Stimulated activated CD8-positive, alpha-beta memory T cell treated with anti-CD3 and anti-CD28 coated beads, Interleukin-12 subunit alpha, Interleukin-12 subunit beta, amount 100 ng/mL, for 24 hours (primary cell): ENCODE data around the gene PALM.
"Not testable (repeated sequence)": the region's sequence is repeated elsewhere in the genome, so short reads cannot be mapped to it uniquely, and the experiment has no call there.

Experiments used
- DNase-seq: peaks from one replicate; pipeline ENCODE4 v3.0.0-alpha.2; 2020; ENCODE audit errors: extremely low read depth

The PALM gene

DNA sequence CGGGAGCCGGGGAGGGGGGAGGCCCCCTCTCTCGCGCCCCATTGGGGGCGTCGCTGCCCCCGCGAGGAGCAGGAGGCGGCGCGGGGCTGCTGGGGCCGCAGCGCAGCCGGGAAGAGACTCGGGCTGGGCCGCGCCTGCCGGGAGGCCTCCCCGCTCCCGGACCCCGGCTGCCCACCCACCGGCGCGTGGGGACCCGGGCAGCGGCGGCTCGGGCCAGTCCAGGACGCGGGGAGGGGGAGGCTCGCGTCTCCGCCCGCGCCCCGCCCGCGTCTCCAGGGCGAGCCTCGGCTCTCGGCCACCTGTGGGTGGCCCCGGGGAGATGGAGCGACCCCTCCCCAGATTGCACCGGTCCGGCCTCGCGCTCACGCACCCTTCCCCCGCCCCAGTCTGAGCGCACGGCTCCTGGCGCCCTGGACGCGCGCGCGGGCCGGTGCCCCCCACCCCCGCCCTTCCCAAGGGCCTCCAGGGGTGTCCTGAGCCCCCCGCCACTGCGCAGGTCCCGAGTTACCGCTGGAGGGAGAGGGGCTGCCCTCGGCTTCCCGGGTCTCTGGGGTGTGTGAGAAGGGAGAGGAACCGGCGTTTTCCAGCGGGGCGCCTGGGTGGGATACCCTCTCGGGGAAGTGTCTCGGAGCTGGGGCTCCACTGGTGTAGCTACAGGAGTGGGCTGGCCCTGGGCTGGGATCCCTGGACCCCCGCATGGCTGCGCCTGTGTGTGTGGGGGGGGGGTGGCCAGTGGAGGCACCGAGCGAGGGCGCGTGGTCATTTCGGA lies 645 bp downstream of the PALM start:
- DNase-seq = no peak

DNA sequence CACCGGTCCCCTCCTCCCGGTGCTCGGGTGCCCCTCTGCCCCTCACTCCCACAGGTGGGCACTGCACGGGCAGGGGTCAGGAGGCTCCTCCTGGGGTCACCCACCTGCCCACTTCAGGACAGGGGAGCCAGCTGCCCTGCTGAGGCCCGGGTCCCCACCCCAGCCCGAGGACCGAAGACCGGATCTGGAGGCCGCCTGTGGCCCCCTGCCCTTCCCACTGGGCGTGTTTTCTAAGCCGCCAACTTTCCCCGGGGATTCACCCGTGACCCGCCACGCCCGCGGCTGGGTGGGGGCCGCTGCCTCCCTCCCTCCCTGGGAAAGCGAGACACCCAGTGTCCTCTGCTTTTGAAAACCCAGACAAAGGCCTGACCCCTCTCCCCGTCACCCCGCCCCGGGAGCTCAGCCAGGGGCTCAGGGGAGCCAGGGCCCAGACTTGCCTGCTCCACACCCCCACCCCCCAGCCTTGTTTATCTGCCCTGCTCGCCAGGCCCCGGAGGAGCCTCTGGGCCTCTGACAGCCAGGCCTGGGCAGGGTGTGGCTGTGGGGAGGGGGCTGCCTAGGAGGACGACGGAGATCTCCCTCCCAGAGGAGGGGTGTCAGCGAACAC lies 1.3 kb downstream of the PALM start:
- no peak for DNase-seq

DNA sequence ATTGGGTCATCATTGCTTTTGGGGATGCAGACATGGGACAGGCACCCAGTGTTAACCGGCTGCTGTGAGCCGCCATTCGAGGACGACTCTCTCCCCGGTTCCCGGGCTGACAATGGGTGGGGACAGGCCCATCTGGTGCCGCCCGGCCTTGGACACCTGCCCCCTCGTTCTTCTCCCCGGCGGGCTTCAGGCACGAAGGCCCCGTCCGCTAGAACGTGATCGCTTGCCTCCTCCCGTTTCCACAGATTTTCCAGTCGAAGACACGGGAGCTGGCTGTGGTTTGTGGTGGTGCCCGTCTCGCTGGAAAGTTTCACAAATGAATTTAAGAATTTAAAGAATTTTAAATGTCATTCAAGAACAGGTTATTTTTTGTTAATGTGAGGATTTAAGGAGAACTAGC lies 2.0 kb downstream of the PALM start:
- DNase-seq = no peak

DNA sequence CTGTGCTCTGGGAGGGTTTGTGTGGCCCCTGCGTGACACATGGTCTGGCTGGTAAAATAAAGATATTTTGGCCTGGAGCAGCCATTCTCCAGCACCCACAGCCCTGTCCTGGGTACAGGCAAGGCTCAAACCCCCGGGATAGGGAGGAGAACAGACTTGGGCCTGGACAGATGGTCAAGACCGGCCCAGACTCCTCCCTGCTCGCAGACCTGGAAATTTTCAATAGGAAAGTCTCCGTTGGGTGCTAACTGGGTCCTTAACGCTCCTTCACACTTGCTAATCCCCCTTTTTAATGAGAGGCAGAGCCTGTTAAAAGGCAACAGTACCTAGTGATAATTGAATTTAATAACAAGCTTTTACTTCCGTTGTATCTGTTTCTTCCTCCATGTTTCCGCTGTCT lies 2.5 kb downstream of the PALM start:
- no peak for DNase-seq

DNA sequence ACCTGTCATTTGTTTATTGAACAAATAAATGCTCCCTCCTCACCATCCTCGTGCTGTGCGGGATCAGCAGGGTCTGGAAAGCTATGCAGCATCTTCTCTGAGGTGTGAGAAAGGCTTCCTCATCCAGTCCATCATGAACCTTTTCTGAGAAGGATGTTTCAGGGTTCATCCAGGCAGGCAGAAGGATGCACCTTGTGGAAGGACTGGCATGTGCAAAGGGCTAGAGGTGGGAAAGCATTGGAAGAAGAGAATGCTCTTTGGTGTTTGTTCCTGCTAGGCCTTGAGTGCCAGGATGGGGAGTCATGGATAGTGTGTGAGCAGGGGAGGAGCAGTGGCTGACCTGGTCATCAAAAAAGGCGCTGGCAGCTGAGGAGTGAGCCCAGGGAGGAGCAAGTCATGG lies 6.6 kb downstream of the PALM start:
- DNase-seq = no peak

DNA sequence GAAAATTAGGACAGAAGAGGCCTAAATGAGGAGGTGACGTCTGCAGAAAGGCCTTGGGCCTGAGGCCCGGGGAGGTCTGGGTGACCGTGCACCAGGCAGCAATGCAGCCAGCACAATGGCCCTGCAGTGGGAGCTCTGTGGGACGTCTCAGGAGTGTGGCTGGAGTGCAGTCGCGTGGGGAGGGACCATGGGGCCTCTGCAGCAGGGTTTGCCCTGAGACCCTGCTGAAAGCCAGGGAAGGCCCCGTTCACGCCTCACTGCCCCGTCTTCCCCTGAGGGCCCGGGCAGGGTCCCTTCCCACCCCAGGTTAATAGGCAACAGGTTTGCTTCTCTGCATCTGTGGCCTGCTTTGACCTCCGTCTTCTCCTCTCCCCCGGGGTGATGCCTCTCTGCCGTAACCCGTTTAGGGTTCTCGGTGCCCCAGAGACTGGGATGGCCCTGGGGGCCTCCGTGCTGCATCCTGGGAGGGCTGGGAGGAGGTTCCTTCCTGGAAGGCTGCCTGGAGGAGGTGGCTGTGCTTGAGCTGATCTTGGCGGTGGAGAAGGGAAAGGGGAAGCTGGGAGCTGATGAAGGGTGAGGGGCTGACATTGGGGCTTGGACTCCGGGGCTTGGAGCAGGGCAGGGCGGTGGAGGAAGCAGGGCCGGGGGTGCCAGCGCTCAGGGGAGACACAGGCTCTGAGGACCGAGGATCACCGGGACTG lies 9.7 kb downstream of the PALM start:
- no peak for DNase-seq

DNA sequence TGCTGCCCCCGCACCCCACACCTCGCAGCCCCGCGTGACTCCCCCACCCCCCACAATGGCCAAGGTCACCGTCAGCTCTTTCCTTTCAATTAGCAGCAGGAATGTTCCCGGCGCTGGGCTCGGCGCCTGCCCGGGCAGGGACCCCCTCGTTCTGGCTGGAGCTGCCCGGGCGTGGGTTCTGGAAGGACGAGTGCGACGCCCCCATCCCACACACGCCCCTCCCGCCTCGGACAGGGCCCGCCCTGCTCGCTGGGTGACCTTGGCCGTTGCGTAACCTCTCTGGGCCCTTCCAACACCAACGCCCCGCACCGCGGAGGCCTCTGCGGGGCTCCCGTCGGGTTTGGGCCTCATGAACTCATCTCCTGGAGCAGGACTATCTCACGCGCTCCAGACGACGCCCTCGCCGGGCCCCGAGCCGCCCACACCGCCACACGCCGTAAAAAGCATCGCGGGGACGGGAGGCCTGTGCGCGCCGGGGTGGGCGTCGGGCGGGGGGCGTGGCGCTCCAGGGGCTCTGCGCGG lies 10.3 kb downstream of the PALM start:
- no peak for DNase-seq

DNA sequence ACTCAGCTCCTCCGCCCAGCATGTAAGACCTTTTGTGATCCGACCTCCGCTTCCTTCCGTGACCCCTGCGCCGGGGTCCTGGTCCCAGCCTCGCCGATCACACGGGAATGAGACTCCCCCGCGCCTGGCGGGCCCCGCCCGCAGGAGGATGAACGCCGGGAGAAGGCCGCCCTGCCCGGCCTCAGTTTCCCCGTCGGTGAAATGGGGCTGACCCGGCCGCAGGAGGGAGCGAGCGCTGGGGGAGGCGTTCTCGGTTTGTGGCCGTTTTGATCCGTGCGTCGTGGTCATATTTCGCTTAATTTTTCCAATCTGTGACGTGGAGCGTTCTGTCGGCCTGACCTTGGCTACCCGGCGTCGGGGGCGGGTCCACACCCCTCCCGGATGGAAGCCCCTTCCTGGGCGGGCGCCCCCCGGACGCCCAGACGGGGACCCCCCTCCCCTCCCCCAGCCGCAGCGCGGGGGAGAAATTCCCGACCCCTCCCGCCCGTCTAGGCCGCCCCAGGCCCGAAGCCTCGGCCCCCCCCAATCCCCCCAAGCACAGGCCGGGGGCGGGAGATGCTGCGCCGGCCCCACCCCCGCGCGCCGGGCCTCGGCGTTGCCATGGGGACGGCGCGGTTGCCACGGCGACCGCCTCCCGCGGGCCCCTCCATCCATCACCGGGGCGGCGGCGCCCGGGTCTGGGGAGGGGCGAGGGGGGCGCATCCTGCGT lies 11.1 kb downstream of the PALM start:
- no peak for DNase-seq

DNA sequence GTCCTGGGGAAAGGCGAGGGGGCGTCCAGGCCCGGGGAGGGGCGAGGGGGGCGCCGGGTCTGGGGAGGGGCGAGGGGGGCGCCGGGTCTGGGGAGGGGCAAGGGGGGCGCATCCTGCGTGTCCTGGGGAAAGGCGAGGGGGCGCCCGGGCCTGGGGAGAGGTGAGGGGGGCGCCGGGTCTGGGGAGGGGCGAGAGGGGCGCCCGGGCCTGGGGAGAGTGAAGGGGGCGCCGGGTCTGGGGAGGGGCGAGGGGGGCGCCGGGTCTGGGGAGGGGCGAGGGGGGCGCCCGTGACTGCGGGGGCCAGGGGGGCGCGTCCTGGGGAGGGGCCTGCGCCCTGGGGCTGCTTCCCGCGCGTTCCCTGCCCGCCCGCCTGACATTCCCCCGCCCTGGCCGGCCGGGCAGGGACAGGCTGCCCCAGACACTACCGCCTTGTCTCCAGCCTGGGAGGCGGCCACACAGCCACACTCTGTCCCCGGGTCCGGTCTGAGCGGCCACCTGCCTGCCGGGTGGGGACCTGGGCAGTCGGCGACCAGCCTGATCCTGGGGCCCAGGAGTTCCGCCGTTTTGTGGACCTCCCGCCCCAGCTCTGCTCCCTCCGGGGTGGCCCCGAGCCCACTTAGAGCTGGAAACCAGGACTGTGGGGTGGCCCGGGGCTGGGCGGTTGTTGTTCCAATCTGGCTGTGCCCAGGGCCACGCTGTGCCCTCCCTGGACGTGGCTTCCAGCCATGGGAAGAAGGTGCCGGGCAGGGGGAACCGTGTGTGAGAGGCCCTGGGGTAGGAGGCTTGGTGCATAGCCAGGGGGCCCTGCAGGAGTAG lies 11.8 kb downstream of the PALM start:
- DNase-seq = no peak

DNA sequence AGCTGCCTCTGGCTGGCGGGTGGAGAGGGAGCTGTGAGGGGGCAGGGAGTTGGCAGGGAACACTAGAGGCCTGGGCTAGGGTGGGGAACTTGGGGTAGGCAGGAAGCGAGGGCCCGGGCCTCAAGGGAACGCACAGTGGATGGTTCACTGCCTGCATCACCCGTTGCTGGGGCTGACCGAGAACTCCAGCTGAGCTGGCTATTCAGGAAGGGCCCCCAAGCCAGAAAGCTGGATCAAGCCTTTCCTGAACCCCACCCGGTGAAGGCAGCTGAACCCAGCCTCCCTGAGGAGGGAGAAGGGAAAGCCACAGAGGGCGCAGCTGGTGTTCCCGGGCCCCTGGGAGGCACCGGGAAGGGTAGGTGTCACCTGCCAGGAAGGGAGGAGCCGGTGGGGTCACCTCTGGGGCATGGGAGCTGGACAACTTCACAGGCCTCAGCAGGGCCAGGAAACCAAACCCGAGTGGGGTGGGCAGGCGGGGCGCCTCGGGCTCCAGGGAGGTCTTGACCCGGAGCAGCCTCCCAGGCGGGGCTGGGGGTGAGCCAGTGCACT lies 13.9 kb downstream of the PALM start:
- DNase-seq = no peak

DNA sequence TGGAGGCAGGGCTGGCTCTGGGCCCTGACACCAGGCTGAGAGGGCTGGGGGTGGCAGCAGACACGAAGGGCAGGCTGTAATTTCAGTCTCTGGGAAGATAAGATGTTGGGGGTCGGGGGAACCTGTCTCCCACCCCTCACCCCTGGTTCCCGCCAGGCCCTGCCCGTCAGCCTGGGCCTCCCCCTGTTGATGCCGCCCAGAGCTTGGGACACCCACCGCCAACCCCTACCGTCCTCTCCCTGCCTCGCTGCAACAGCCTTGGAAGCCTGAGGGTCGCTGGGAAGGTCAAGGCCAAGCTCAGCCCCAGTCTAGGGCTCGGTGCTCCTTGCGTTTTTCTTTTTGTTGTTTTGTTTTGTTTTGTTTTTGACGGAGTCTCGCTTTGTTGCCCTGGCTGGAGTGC lies 14.5 kb downstream of the PALM start:
- DNase-seq = no peak

DNA sequence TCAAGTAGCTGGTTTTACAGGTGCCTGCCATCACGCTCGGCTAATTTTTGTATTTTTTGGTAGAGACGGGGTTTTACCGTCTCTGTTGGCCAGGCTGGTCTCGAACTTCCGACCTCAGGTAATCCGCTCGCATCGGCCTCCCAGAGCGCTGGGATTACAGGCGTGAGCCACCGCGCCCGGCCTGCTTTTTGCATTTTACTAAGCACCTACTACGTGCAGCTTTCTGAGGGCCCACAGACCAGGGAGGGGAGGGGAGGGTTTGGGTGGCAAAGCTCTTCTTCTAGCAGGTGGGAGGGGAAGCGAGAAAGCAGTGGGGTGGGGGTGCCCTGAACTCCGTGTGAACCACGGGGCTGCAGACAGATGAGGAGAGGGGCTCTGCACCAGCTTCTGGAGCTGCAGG lies 15.0 kb downstream of the PALM start:
- no peak for DNase-seq

DNA sequence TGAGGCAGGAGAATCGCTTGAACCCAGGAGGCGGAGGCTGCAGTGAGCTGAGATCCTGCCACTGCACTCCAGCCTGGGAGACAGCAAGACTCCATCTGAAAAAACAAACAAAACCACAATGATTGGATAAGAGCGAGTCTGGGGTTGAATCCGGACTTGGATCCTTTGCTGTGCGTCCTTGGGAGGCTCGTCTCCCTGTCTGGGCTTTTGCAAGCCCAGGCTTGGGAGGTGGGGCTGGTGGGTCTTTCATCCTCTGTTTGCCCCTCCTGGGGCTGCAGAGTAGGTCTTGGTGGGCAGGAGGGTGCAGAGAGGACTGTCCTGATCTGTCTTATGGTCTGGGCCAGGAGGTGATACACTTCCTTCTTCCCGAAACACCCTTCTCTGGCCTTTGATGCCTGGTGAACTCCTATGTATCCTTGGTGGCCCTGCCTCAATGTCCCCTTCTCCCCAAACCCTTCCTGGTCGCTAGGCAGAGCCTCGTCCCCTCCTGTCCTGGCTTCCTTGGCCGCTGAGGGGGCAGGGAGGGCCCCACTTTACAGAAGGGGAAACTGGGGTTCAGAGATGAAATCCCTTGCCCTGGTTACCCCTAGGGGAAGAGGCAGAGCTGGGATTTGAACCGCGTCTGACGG lies 16.8 kb downstream of the PALM start:
- DNase-seq = no peak

DNA sequence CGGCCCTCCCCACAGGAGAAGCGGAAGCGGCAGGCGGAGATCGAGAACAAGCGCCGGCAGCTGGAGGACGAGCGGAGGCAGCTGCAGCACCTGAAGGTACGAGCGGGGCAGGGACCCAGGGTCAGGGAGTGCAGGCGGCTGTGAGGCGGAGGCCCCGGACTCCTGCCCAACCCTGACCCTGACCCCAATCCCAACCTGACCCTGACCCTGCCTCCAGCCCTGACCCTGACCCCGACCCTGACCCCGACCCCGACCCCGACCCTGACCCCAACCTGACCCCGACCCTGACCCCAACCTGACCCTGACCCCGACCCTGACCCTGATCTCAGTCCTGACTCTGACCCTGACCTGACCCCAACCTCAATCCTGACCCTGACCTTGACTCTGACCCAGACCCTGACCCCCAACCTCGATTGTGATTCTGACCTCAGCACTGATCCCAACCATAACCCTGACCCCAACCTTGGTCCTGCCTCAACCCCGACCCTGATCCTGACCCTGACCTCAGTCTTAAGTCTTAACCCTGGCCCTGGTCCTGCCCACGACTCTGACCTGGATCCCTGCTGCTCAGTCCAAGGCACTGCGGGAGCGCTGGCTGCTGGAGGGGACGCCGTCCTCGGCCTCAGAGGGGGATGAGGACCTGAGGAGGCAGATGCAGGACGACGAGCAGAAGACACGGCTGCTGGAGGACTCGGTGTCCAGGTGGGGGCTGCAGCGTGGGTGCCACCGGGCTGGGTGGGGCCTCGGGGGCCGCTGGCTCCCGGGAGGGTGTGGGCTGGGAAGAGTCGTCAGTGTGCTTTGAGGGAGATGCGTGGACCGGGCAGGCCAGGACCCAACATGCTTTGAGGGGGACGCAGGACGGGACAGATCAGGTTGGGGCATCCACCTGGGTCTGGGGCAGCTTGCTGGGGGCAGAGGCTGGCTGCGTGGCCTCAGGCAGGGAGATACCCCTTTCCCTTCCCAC lies 18.5 kb downstream of the PALM start:
- no peak for DNase-seq

DNA sequence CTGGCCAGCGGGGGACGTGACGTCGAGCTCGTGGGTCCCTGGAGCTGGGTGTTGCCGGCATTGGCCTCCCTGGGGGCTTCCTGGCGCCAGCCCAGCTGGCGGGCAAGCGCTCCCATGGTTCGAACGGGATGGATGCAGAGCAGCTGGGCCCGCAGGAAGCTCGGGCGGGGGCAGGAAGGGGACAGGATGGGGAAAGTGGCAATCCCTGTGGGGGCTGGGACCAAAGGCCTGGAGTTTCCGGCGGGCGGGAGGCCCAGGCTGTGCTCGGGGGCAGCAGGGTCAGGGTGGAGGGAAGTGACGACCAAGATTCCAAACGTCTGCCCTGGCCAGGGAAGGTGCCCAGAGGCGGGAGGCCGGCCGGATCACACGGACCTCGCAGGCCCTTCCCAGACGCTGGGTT lies 19.3 kb downstream of the PALM start:
- DNase-seq = no peak

DNA sequence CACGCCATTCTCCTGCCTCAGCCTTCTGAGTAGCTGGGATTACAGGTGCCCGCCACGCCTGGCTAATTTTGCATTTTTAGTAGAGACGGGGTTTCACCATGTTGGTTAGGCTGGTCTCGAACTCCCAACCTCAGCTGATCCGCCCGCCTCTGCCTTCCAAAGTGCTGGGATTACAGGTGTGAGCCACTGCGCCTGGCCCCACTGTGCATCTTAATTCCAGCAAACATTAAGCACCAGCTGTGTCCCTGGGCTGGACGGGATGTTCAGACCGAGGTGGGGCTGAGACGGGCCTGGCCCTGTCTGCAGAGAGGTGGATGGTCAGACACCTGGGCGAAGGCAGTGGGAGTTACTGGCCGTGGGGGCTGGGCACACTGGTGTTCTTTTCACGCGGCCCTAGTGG lies 20.8 kb downstream of the PALM start:
- not testable (repeated sequence) for DNase-seq

DNA sequence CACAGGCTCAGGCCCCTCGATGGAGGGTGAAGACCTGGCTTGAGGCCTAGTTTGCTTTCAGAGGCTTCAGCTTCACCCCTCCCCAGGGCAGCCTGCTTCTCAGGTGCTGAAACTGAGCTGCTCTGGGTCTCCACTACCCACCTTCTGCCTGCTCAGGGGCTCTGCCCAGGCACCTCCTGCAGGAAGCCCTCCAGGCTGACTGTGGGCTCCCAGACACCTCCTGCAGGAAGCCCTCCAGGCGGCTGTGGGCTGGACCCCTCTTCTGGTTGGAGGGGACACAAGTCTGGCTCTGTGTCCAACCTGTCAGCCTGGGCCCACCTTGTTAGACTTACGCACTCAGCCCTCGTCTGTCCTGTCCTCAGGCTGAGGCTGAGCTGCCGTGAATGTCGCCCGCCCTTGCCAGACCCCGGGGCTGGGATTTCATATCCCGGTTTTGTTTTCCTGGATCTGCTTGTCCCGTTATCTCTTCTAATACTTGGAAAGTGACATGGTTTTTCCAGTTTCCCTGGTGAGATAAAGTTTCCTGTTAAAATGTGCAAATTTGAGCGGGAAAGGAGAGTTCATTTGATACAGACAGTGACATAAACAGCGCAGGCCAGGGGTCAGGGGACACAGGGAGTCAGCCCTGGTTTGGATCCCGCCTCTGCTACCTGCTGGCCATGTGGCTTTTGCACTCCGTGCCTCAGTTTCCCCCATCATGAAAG lies 21.4 kb downstream of the PALM start:
- no peak for DNase-seq

DNA sequence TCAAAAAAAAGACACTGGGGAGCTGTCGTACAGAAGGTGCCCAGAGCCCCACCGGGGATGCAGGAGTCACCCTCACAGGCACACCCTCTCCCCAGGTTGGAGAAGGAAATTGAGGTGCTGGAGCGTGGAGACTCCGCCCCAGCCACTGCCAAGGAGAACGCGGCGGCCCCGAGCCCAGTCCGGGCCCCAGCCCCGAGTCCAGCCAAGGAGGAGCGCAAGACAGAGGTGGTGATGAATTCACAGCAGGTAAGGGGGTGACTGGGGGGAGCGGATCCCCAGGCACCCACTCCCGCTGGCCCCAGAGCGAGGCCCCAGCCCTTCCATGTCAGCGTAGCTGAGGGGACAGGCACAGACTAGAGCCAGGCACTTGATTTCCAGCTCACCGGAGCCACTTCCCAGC lies 22.3 kb downstream of the PALM start:
- no peak for DNase-seq
